IMR-90 (cell line): ENCODE results near the gene MYO10. TPM values are rescaled to one million over a fixed set of nuclear protein-coding genes. Genes with fewer than 3 reads are reported as not detected.

Experiments
- ATAC-seq: fragments of 200-7000 bp; cut with Tn5 transposase; 2 replicates; pipeline ENCODE4 v1.9.1; 2020; ENCODE audit warnings: low read depth, mild to moderate bottlenecking, moderate library complexity
- BruUV-seq: library from RNA; stranded (reverse); fragments of 400-500 nt; replicated peaks from 2 replicates; lab custom pipeline; 2021; lab: Mats Ljungman, UMichigan
- CTCF ChIA-PET: fragments of 300-600 bp; formaldehyde crosslinking; extraction: SDS; loops from one replicate; lab custom pipeline; 2021; ENCODE audit warnings: antibody characterized with exemption; lab: Yijun Ruan, JAX
- POLR2A ChIA-PET: fragments of 300-600 bp; sonication (Branson Sonifier 250); formaldehyde crosslinking; loops from one replicate; lab custom pipeline; 2022; ENCODE audit warnings: antibody characterized with exemption; ENCODE audit not compliant: unreplicated experiment; lab: Charles Lee
- DNase-seq: peaks from one replicate; pipeline ENCODE4 v3.0.0; 2013
- H2AFZ ChIP-seq: replicated peaks from 2 replicates; pipeline ENCODE3; 2013; ENCODE audit warnings: low read length, mild to moderate bottlenecking; ENCODE audit not compliant: poor library complexity
- H2AK5ac ChIP-seq: 2 replicates; pipeline ENCODE4 v1.6.1; 2013; ENCODE audit warnings: low read depth, low read length, inconsistent platforms
- H2AK9ac ChIP-seq: replicated peaks from 2 replicates; pipeline ENCODE3; 2013; ENCODE audit warnings: mild to moderate bottlenecking, low read depth, low read length, moderate library complexity; ENCODE audit not compliant: poor library complexity
- H2BK120ac ChIP-seq: 2 replicates; pipeline ENCODE4 v1.6.1; 2013; ENCODE audit warnings: low read depth, low read length, inconsistent platforms
- H2BK15ac ChIP-seq: 3 replicates; pipeline ENCODE4 v1.6.1; 2013; ENCODE audit warnings: low read depth, low read length, inconsistent platforms
- H2BK20ac ChIP-seq: 2 replicates; pipeline ENCODE4 v1.6.1; 2013; ENCODE audit warnings: low read depth, mild to moderate bottlenecking, inconsistent platforms, low read length, moderate library complexity
- H2BK5ac ChIP-seq: 2 replicates; pipeline ENCODE4 v1.6.1; 2013; ENCODE audit warnings: mild to moderate bottlenecking, low read depth, low read length, inconsistent platforms; ENCODE audit not compliant: poor library complexity, severe bottlenecking
- H3K14ac ChIP-seq: replicated peaks from 2 replicates; pipeline ENCODE4 v1.6.1; 2013; ENCODE audit warnings: low read depth, low read length, inconsistent platforms
- H3K18ac ChIP-seq: 2 replicates; pipeline ENCODE4 v1.6.1; 2013; ENCODE audit warnings: low read depth, low read length, control low read depth
- H3K23ac ChIP-seq: 2 replicates; pipeline ENCODE4 v1.6.1; 2013; ENCODE audit warnings: low read depth, low read length, inconsistent platforms
- H3K27ac ChIP-seq: 2 replicates; pipeline ENCODE4 v1.5.1; 2013; ENCODE audit warnings: mild to moderate bottlenecking, control low read depth, low read length; ENCODE audit not compliant: insufficient read depth
- H3K27me3 ChIP-seq: 2 replicates; pipeline ENCODE4 v1.6.1; 2013; ENCODE audit warnings: low read length; ENCODE audit not compliant: control insufficient read depth, insufficient read depth
- H3K36me3 ChIP-seq: 2 replicates; pipeline ENCODE4 v1.6.1; 2013; ENCODE audit warnings: low read length, mixed read lengths; ENCODE audit not compliant: control insufficient read depth, insufficient read depth
- H3K4ac ChIP-seq: 2 replicates; pipeline ENCODE4 v1.6.1; 2013; ENCODE audit warnings: low read depth, low read length, inconsistent platforms
- H3K4me1 ChIP-seq: 2 replicates; pipeline ENCODE4 v1.6.1; 2013; ENCODE audit warnings: low read length, mixed read lengths; ENCODE audit not compliant: control insufficient read depth, insufficient read depth
- H3K4me2 ChIP-seq: 2 replicates; pipeline ENCODE4 v1.6.1; 2013; ENCODE audit warnings: low read depth, mild to moderate bottlenecking, control low read depth, low read length, moderate library complexity
- H3K4me3 ChIP-seq: 2 replicates; pipeline ENCODE4 v1.5.1; 2013; ENCODE audit warnings: low read depth, mild to moderate bottlenecking, control low read depth, low read length, moderate library complexity; ENCODE audit not compliant: insufficient read depth
- H3K56ac ChIP-seq: 2 replicates; pipeline ENCODE4 v1.6.1; 2013; ENCODE audit warnings: low read length, inconsistent platforms; ENCODE audit not compliant: insufficient read depth; ENCODE audit errors: extremely low read depth
- H3K79me1 ChIP-seq, 2 experiments: 2 replicates each; pipeline ENCODE4 v1.6.1; 2013; ENCODE audit warnings: low read length in 2 of 2, inconsistent platforms in 1 of 2, low read depth in 1 of 2
- H3K9ac ChIP-seq: 2 replicates; pipeline ENCODE4 v1.6.1; 2013; ENCODE audit warnings: low read depth, low read length, control low read depth
- H3K9me1 ChIP-seq: 2 replicates; pipeline ENCODE4 v1.6.1; 2013; ENCODE audit warnings: low read length, inconsistent platforms; ENCODE audit not compliant: insufficient read depth
- H3K9me3 ChIP-seq: 2 replicates; pipeline ENCODE4 v1.6.1; 2013; ENCODE audit warnings: low read length; ENCODE audit not compliant: control insufficient read depth, insufficient read depth
- H4K20me1 ChIP-seq: 2 replicates; pipeline ENCODE4 v1.6.1; 2013; ENCODE audit warnings: low read length, inconsistent platforms; ENCODE audit not compliant: insufficient read depth
- H4K5ac ChIP-seq: 2 replicates; pipeline ENCODE4 v1.6.1; 2013; ENCODE audit warnings: mild to moderate bottlenecking, low read depth, low read length, control low read depth
- H4K8ac ChIP-seq, 2 experiments: 2 replicates each; pipeline ENCODE4 v1.6.1; 2013; ENCODE audit warnings: low read depth in 2 of 2, low read length in 2 of 2, control low read depth in 1 of 2, inconsistent platforms in 1 of 2
- H4K91ac ChIP-seq: 2 replicates; pipeline ENCODE4 v1.6.1; 2013; ENCODE audit warnings: low read depth, low read length, inconsistent platforms; ENCODE audit not compliant: insufficient read depth
- CEBPB ChIP-seq: IDR thresholded peaks from 2 replicates; pipeline ENCODE4 v1.6.1; 2012; ENCODE audit warnings: low read depth, low read length, improper control_type of control experiment
- CHD1 ChIP-seq: IDR thresholded peaks from 2 replicates; pipeline ENCODE4 v1.6.1; 2012; ENCODE audit warnings: low read depth, low read length, improper control_type of control experiment
- ELK1 ChIP-seq: fragments of 150-350 bp; IDR thresholded peaks from 2 replicates; pipeline ENCODE4 v1.6.1; 2016; ENCODE audit warnings: low read depth, mild to moderate bottlenecking, low read length, moderate library complexity, borderline replicate concordance
- MAFK ChIP-seq: IDR thresholded peaks from 2 replicates; pipeline ENCODE4 v1.6.1; 2012; ENCODE audit warnings: low read depth, low read length, improper control_type of control experiment
- MAZ ChIP-seq: IDR thresholded peaks from 2 replicates; pipeline ENCODE4 v1.6.1; 2012; ENCODE audit warnings: low read depth, mild to moderate bottlenecking, low read length, improper control_type of control experiment, moderate library complexity, borderline replicate concordance
- RAD21 ChIP-seq: IDR thresholded peaks from 2 replicates; pipeline ENCODE4 v1.6.1; 2012; ENCODE audit warnings: low read length, improper control_type of control experiment
- RFX5 ChIP-seq: IDR thresholded peaks from 2 replicates; pipeline ENCODE4 v1.8.0; 2012; ENCODE audit warnings: low read depth, mild to moderate bottlenecking, low read length, moderate library complexity
- WGBS, 2 experiments: methylation state at CpG; one replicate each; pipeline versions ENCODE4 v1.1.5 to v1.1.7; 2013; ENCODE audit warnings: missing lambda C conversion rate in 2 of 2; ENCODE audit not compliant: insufficient read length in 1 of 2; ENCODE audit errors: extremely low coverage in 2 of 2; 5-methylcytosine and 5-hydroxymethylcytosine counted together
- dilution Hi-C: fragments of 300-500 bp; cut with HindIII; formaldehyde crosslinking; loops from one replicate; pipeline ENCODE4 v1.14.3; 2018; ENCODE audit warnings: low sequenced_read_pairs; ENCODE audit not compliant: unreplicated experiment
- in situ Hi-C: fragments of 300-500 bp; cut with MboI; formaldehyde crosslinking; loops from 3 replicates; pipeline ENCODE4 v1.14.3; 2019; ENCODE audit warnings: low sequenced_read_pairs, inconsistent platforms, mixed read lengths
- intact Hi-C: fragments of 100-400 bp; cut with micrococcal nuclease; formaldehyde crosslinking; loops from 2 replicates; pipeline ENCODE4 v1.10.0; 2022
- polyA plus RNA-seq, 3 experiments: library from polyadenylated mRNA; depleted of rRNA; stranded (reverse); fragments of >200 nt; gene quantifications; 2 replicates each; pipeline ENCODE4 v1.2.3, GENCODE V29; 2012; ENCODE audit warnings: low replicate concordance in 1 of 3
- total RNA-seq: library from RNA; depleted of rRNA; stranded (reverse); fragments of >200 nt; gene quantifications from 2 replicates; pipeline ENCODE4 v1.2.3, GENCODE V29; 2012
- TF ChIP-seq, protein P1 (sequence below): conservative IDR thresholded peaks from 2 replicates; pipeline ENCODE4 v1.5.1; 2012; ENCODE audit warnings: mild to moderate bottlenecking, low read depth, low read length, improper control_type of control experiment
- TF ChIP-seq, protein P2 (sequence below): fragments of 150-350 bp; IDR thresholded peaks from 2 replicates; pipeline ENCODE4 v1.6.1; 2017; ENCODE audit warnings: mild to moderate bottlenecking, antibody characterized with exemption, low read length, low read depth

MYO10 gene
- total and polyA plus RNA-seq, 2 of the 4 experiments (the other 2 are of a cell fraction): 39.9 to 115 TPM

- in situ Hi-C loops: no loop called here
- H3K9me1 ChIP-seq: peaks cover 33% of the 10 kb centered on the region
- TF ChIP-seq CHD1 (0 out of 2 replicates have a peak, but pooled peaks have one; percentile 6), ELK1 (no peak), RFX5 (no peak), CEBPB (peak; percentile 93), MAZ (no peak), MAFK (0 out of 2 replicates have a peak, but pooled peaks have one; percentile 15), RAD21 (peak; percentile 13; the same call in 1 of the 2 replicates)
- TF ChIP-seq, protein P1, sequence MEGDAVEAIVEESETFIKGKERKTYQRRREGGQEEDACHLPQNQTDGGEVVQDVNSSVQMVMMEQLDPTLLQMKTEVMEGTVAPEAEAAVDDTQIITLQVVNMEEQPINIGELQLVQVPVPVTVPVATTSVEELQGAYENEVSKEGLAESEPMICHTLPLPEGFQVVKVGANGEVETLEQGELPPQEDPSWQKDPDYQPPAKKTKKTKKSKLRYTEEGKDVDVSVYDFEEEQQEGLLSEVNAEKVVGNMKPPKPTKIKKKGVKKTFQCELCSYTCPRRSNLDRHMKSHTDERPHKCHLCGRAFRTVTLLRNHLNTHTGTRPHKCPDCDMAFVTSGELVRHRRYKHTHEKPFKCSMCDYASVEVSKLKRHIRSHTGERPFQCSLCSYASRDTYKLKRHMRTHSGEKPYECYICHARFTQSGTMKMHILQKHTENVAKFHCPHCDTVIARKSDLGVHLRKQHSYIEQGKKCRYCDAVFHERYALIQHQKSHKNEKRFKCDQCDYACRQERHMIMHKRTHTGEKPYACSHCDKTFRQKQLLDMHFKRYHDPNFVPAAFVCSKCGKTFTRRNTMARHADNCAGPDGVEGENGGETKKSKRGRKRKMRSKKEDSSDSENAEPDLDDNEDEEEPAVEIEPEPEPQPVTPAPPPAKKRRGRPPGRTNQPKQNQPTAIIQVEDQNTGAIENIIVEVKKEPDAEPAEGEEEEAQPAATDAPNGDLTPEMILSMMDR: no peak
- TF ChIP-seq, protein P2, sequence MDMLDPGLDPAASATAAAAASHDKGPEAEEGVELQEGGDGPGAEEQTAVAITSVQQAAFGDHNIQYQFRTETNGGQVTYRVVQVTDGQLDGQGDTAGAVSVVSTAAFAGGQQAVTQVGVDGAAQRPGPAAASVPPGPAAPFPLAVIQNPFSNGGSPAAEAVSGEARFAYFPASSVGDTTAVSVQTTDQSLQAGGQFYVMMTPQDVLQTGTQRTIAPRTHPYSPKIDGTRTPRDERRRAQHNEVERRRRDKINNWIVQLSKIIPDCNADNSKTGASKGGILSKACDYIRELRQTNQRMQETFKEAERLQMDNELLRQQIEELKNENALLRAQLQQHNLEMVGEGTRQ: no peak
- DNase-seq: peak; percentile 90
- no TSS peak for BruUV-seq
- H2AK9ac ChIP-seq: no peak overlapping the region
- H3K27ac ChIP-seq: peak overlapping the region; percentile 2; the same call in 1 of the 2 replicates
- H3K4me1 ChIP-seq: peaks cover 35% of the 10 kb centered on the region
- no peak overlapping the region for H2BK120ac ChIP-seq
- ATAC-seq: peak; percentile 49
- no peak overlapping the region for H3K18ac ChIP-seq
- no peak overlapping the region for H2BK5ac ChIP-seq
- no peak overlapping the region for H2BK15ac ChIP-seq
- H3K4me2 ChIP-seq: 0 out of 2 replicates have a peak overlapping the region, but pooled peaks have one; percentile 5
- no peak overlapping the region for H3K9ac ChIP-seq
- H4K20me1 ChIP-seq: peaks cover 97% of the 10 kb centered on the region
- no peak overlapping the region for H4K8ac ChIP-seq
- peaks cover 0 to 80% of the 10 kb centered on the region in 2 experiments; a peak in 2 of 4 replicates for H3K79me1 ChIP-seq
- no peak overlapping the region for H3K56ac ChIP-seq
- H2AFZ ChIP-seq: no peak overlapping the region
- no peak overlapping the region for H3K4me3 ChIP-seq
- dilution Hi-C loops: no loop called here
- H4K91ac ChIP-seq: no peak overlapping the region
- H3K9me3 ChIP-seq: no peaks in the 10 kb centered on the region
- intact Hi-C loops: no loop called here
- POLR2A ChIA-PET: interaction anchor here (0.5 to 0.6 kb wide), 2 partner anchors 73 to 219 kb away, joined by 3 to 11 read pairs; no protein-coding TSS in a partner anchor
- no peak overlapping the region for H3K4ac ChIP-seq
- H3K14ac ChIP-seq: 0 out of 2 replicates have a peak overlapping the region, but pooled peaks have one; percentile 60
- H2BK20ac ChIP-seq: no peak overlapping the region
- no peaks in the 10 kb centered on the region for H3K36me3 ChIP-seq
- CTCF ChIA-PET: interaction anchor here (0.7 to 1.4 kb wide), 2 partner anchors 9 to 34 kb away, joined by 3 to 4 read pairs; no protein-coding TSS in a partner anchor
- 47% methylated on average over 3 of the region's 7 CpGs; no CpG with 5 or more reads in 1 of the 2 experiments for WGBS, 2 experiments
- H2AK5ac ChIP-seq: peak overlapping the region; percentile 21; the same call in 1 of the 2 replicates
- no peaks in the 10 kb centered on the region for H3K27me3 ChIP-seq
- no peak overlapping the region for H4K5ac ChIP-seq
- H3K23ac ChIP-seq: no peak overlapping the region
Observed at GRCh38 chr5:16886366-16886736, 49.7 kb downstream of the MYO10 start.
